ENCODE data around the gene PLXNB2. TPM values are rescaled to one million over a fixed set of nuclear protein-coding genes. Genes with fewer than 3 reads are reported as not detected.

The PLXNB2 gene
- total and polyA plus RNA-seq, 8 donors: 89.3 to 216 (median 128) TPM

DNA sequence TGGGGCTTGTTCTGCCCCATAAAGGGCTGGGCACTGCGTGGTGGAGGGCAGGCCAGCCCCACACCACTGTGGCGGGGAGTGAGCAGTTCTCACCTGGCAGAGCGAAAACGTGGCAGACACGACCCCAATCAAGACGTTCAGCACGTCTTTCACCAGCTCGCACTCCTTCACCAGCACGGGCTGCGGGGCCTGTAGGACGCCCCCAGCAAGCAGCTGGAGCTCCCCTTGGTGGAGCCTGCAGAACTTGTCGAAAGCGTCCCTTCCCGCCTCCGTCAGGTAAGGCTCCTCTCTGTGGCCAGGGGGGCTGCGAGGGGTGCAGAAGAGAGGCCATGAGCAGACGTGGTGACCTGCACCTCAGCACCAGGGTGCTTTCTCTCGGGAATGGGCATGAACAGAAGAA, 74.2 kb downstream of the PLXNB2 start:
- H3K27me3 ChIP-seq: no peaks in the 10 kb centered on the region
- H3K9me3 ChIP-seq: no peaks in the 10 kb centered on the region
- no peaks in the 10 kb centered on the region for H3K4me1 ChIP-seq
- ATAC-seq: no peak
- DNase-seq: peak in 2 of 6 donors; percentile 9 to 49
- WGBS, 2 donors: 87 to 92% methylated on average over 18 of the region's 18 CpGs
- no peak overlapping the region for H3K4me3 ChIP-seq
- H3K36me3 ChIP-seq: peaks cover 0 to 4% (median 0%) of the 10 kb centered on the region in 3 donors
- TF ChIP-seq, protein P1, sequence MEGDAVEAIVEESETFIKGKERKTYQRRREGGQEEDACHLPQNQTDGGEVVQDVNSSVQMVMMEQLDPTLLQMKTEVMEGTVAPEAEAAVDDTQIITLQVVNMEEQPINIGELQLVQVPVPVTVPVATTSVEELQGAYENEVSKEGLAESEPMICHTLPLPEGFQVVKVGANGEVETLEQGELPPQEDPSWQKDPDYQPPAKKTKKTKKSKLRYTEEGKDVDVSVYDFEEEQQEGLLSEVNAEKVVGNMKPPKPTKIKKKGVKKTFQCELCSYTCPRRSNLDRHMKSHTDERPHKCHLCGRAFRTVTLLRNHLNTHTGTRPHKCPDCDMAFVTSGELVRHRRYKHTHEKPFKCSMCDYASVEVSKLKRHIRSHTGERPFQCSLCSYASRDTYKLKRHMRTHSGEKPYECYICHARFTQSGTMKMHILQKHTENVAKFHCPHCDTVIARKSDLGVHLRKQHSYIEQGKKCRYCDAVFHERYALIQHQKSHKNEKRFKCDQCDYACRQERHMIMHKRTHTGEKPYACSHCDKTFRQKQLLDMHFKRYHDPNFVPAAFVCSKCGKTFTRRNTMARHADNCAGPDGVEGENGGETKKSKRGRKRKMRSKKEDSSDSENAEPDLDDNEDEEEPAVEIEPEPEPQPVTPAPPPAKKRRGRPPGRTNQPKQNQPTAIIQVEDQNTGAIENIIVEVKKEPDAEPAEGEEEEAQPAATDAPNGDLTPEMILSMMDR (IDR thresholded peaks at IDR 0.05): no peak
- intact Hi-C loops (cut with DNase I): no loop called here
- FAIRE-seq: no peak
- H3K27ac ChIP-seq: no peak overlapping the region

- 90 to 92% methylated on average over 20 of the region's 20 CpGs for WGBS, 2 donors
- intact Hi-C loops (cut with DNase I): no loop called here
- H3K9me3 ChIP-seq: no peaks in the 10 kb centered on the region
- TF ChIP-seq, protein P1 (IDR thresholded peaks at IDR 0.05): no peak
- H3K36me3 ChIP-seq: peaks cover 0 to 4% (median 0%) of the 10 kb centered on the region in 3 donors
- FAIRE-seq: no peak
- H3K27me3 ChIP-seq: no peaks in the 10 kb centered on the region
- H3K4me1 ChIP-seq: no peaks in the 10 kb centered on the region
- ATAC-seq: no peak
- H3K4me3 ChIP-seq: no peak overlapping the region
- no peak overlapping the region for H3K27ac ChIP-seq
- peak in 1 of 6 donors; percentile 8 for DNase-seq
These were observed 74.8 kb downstream of the PLXNB2 start for GRCh38 chr22:50232481-50233151.

- no peak overlapping the region for H3K27ac ChIP-seq
- ATAC-seq: no peak
- intact Hi-C loops (cut with DNase I): no loop called here
These were observed 78.1 kb downstream of the PLXNB2 start for GRCh38 chr22:50229370-50229769.

DNA sequence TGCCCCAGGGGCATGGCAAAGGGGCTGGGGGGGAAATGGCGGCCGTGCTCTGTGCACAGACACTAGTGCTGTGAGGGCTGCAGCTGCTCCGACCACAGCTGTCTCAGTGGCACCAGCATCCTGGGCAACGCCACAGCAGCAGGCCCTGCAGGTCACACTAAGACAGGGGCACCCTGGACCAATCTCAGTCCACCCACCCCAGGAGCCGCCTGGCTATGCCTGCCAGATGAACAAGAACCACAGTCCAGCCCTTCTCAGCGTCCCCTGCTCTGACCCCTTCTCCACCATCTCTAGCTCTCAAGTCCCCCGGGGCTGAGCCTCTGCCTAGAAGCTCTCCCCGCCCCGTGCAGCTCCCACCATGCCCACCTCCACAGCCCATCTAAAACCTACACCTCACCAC, 79.1 kb downstream of the PLXNB2 start:
- Histone ChIP-seq H3K4me1 (no peaks in the 10 kb centered on the region), H3K4me3 (no peak overlapping the region), H3K36me3 (peaks cover 0 to 25% (median 2%) of the 10 kb centered on the region in 3 donors), H3K27ac (no peak overlapping the region), H3K9me3 (no peaks in the 10 kb centered on the region), H3K27me3 (no peaks in the 10 kb centered on the region)
- intact Hi-C loops (cut with DNase I): no loop called here
- DNase-seq: peak in 1 of 6 donors; percentile 61
- WGBS, 2 donors: 94 to 97% methylated on average over 7 to 9 of the region's 9 CpGs
- no peak for ATAC-seq
- TF ChIP-seq, protein P1 (IDR thresholded peaks at IDR 0.05): no peak
- no peak for FAIRE-seq

More at GRCh38 chr22:50229370-50229769, 78.1 kb downstream of the PLXNB2 start:
- DNase-seq (peak in 2 of 6 donors; percentile 20 to 58), FAIRE-seq (no peak)
- 94 to 96% methylated on average over 16 of the region's 16 CpGs for WGBS, 2 donors
- Histone ChIP-seq H3K9me3 (no peaks in the 10 kb centered on the region), H3K4me3 (no peak overlapping the region), H3K27me3 (no peaks in the 10 kb centered on the region), H3K36me3 (peaks cover 0 to 17% (median 2%) of the 10 kb centered on the region in 3 donors), H3K4me1 (no peaks in the 10 kb centered on the region)
- TF ChIP-seq, protein P1 (IDR thresholded peaks at IDR 0.05): no peak

DNA sequence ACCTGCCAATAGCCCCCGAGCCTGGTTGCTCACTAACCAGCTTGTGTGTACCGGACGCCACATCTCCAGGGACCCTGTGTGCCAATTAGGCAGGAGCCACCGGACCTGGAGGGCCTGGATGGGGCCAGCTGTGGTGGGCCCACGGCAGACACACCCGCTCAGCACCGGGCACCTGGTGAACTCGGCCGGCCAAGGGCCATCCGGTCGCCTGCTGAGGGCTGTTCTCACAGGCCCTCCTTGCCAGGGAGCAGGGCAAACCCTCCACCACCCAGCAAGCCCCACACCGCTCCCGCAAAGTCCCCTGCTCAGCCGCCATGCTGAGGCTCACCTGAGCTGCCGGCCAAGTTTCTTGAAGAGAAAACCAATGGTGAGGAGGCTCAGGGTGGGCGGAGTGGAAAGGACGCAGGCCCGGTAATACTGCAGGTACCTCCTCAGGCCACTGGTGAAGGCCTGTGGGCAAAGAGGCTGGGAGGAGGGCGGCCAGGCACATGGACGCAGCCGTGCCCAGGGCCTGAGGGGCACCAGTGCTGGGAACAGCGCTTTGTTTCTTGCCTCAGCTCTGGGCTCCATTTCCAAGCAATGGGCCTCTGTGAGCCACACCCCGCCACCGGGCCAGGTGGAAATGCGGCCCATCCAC, 79.7 kb downstream of the PLXNB2 start:
- no peak overlapping the region for H3K4me3 ChIP-seq
- no peak overlapping the region for H3K27ac ChIP-seq
- 90 to 95% methylated on average over 25 of the region's 25 CpGs for WGBS, 2 donors
- intact Hi-C loops (cut with DNase I): no loop called here
- TF ChIP-seq, protein P1 (IDR thresholded peaks at IDR 0.05): no peak
- peaks cover 0 to 29% (median 8%) of the 10 kb centered on the region in 3 donors for H3K36me3 ChIP-seq
- DNase-seq (peak in 2 of 6 donors; percentile 23 to 68), FAIRE-seq (no peak), ATAC-seq (no peak)
- no peaks in the 10 kb centered on the region for H3K9me3 ChIP-seq
- H3K27me3 ChIP-seq: no peaks in the 10 kb centered on the region
- H3K4me1 ChIP-seq: no peaks in the 10 kb centered on the region
